Activated CD4-positive, alpha-beta memory T cell treated with anti-CD3 and anti-CD28 coated beads for 36 hours (primary cell): Measurements from ENCODE around the gene EVC2. TPM values are rescaled to one million over a fixed set of nuclear protein-coding genes. Genes with fewer than 3 reads are reported as not detected.

Source experiments
- CTCF ChIA-PET: fragments of 350-600 bp; sonication (Branson Sonifier 250); formaldehyde crosslinking; loops from one replicate; lab custom pipeline; 2021; ENCODE audit warnings: antibody characterized with exemption, inconsistent platforms; lab: Charles Lee
- POLR2A ChIA-PET: fragments of 350-600 bp; sonication (Branson Sonifier 250); formaldehyde crosslinking; loops from one replicate; lab custom pipeline; 2021; ENCODE audit warnings: antibody characterized with exemption; lab: Charles Lee
- DNase-seq: peaks from one replicate; pipeline ENCODE4 v3.0.0-alpha.2; 2020
- H3K27ac Mint-ChIP-seq: one replicate; pipeline ENCODE4 v1.8.0; 2021; ENCODE audit warnings: mixed read lengths
- H3K27me3 Mint-ChIP-seq: one replicate; pipeline ENCODE4 v1.8.0; 2021; ENCODE audit warnings: mixed read lengths
- H3K36me3 Mint-ChIP-seq: one replicate; pipeline ENCODE4 v1.8.0; 2021; ENCODE audit warnings: mixed read lengths
- H3K4me1 Mint-ChIP-seq: one replicate; pipeline ENCODE4 v1.8.0; 2021; ENCODE audit warnings: low read depth, mixed read lengths
- H3K4me3 Mint-ChIP-seq: one replicate; pipeline ENCODE4 v1.8.0; 2021; ENCODE audit warnings: mild to moderate bottlenecking, mixed read lengths
- H3K9me3 Mint-ChIP-seq: one replicate; pipeline ENCODE4 v1.8.0; 2021; ENCODE audit warnings: mixed read lengths
- intact Hi-C: fragments of 100-400 bp; cut with micrococcal nuclease; formaldehyde crosslinking; loops from one replicate; pipeline ENCODE4 v1.15.1; 2023
- total RNA-seq, 2 experiments: library from RNA; stranded (reverse); gene quantifications; one replicate each; pipeline ENCODE4 v1.2.3, GENCODE V29; 2021

The EVC2 gene
- total RNA-seq, 2 experiments from 2014 or later, result 1.7 to 1.8 TPM

DNA sequence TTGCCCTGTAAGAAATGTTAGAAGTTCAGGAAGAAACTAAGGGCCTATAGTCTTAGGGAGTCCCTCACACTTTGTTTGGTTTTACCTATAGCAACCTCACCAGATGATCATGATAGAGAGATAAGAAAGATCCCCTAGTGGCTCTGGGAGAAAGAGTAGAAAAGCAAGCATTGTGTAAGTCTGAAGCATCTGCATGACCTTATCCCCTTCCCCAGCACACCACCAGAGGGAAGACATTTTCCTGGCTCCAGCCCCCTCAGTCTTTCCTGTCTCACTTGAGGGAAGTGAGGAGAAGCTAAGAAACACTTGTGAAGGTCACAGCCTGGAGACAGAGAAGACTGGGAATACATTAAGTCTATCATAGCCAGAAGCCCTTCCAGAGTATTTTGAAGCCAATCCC, 154.0 kb downstream of the EVC2 start:
- H3K36me3 Mint-ChIP-seq, result peaks cover 12% of the 10 kb centered on the region
- intact Hi-C loops, result no loop called here
- CTCF ChIA-PET, result no interaction called here
- no peak overlapping the region for H3K4me3 Mint-ChIP-seq
- no peaks in the 10 kb centered on the region for H3K4me1 Mint-ChIP-seq
- DNase-seq, result no peak
- H3K9me3 Mint-ChIP-seq, result peaks cover 9% of the 10 kb centered on the region
- no peak overlapping the region for H3K27ac Mint-ChIP-seq
- no peaks in the 10 kb centered on the region for H3K27me3 Mint-ChIP-seq
- POLR2A ChIA-PET, result no interaction called here

DNA sequence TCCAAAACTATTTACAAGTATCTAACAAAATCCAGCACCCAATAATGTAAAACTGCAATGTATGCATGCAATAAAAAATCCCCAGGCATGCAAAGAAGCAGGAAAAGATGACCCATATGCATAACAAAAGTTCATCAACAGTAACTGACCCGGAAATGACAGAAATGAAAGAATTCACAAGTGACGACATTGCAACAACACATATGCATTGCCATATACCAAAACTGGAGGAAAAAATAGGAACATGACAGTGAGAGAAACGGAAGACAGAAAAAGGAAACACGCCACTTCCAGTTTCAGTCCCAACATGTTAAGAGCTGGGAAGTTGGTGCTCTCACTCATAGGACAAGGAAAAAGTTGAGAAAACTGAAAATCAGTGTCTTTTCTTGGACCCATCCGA, 154.6 kb downstream of the EVC2 start:
- Mint-ChIP-seq H3K9me3 (peaks cover 9% of the 10 kb centered on the region), H3K4me3 (no peak overlapping the region), H3K4me1 (no peaks in the 10 kb centered on the region), H3K27ac (no peak overlapping the region), H3K27me3 (no peaks in the 10 kb centered on the region), H3K36me3 (peaks cover 12% of the 10 kb centered on the region)
- POLR2A ChIA-PET, result no interaction called here
- DNase-seq, result no peak
- intact Hi-C loops, result no loop called here
- CTCF ChIA-PET, result no interaction called here

DNA sequence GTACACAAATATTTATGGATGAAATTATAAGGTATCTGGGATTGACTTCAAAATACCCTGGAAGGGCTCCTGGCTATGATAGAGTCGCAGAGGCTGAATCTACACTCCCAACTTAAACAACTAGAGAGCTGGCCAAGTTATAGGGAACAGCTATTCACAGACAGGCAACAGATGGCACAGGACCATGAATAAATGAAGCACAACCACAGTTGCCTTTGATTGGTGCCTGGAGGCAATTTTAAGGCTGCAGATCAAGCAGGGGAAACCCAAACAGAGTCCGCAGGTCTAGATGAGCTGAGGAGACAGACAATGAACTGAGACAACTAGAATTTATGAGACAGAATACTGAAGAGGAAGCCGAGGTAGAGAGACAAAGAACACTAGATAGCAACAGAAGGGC, 155.9 kb downstream of the EVC2 start:
- POLR2A ChIA-PET, result no interaction called here
- Mint-ChIP-seq H3K4me3 (no peak overlapping the region), H3K4me1 (no peaks in the 10 kb centered on the region), H3K27me3 (no peaks in the 10 kb centered on the region), H3K9me3 (peaks cover 9% of the 10 kb centered on the region), H3K36me3 (peaks cover 12% of the 10 kb centered on the region), H3K27ac (no peak overlapping the region)
- DNase-seq, result no peak
- intact Hi-C loops, result no loop called here
- CTCF ChIA-PET, result no interaction called here

DNA sequence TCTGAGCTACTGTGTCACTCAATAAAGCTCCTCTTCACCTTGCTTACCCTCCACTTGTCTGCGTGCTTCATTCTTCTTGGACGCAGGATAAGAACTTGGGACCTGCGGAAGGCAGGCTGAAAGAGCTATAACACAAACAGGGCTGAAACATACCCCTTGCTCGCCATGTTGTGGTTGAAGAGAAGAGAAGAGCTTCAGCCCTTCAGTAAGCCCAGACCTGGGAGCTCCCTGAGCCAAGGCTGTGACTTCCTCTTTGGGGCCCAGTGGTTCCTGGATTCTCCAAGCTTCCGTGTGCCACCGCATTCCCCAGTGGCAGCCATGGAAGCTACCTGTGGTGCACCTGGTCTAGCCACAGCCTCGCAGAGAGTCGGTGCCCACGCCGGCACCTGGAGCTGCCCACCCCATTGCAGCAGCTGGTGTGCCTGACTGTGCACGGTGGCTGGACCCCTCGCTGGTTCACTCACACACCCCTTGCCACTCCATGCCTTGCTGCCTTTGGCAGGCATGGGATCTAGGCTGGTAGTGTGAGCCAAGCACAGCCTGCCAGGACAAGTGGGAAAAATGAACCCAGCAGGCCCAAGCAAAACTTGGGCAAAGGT, 160.6 kb downstream of the EVC2 start:
- CTCF ChIA-PET, result no interaction called here
- POLR2A ChIA-PET, result no interaction called here
- no peak overlapping the region for H3K4me3 Mint-ChIP-seq
- peaks cover 12% of the 10 kb centered on the region for H3K36me3 Mint-ChIP-seq
- intact Hi-C loops, result no loop called here
- H3K27ac Mint-ChIP-seq, result no peak overlapping the region
- no peaks in the 10 kb centered on the region for H3K4me1 Mint-ChIP-seq
- peaks cover 9% of the 10 kb centered on the region for H3K9me3 Mint-ChIP-seq
- no peak for DNase-seq
- H3K27me3 Mint-ChIP-seq, result no peaks in the 10 kb centered on the region

DNA sequence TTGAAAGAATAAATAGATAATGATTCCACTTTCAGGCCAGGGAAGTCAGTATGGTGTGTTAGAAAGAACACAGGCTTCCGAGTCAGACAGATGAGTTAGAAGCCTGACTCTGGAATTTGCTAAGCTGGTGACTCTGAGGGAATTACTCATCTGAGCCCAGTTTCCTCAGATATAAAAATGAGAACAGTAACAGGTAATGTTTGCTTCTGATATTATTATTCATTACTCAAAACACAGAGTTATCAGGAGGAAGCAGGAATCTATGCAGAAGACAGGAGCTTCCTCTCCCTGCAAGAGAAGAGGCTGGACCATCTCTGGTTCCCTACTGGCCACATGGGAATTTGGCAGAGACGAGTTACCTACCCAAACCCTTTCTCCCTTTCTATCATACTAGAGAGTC, 163.1 kb downstream of the EVC2 start:
- H3K4me1 Mint-ChIP-seq, result no peaks in the 10 kb centered on the region
- no peak overlapping the region for H3K4me3 Mint-ChIP-seq
- no peaks in the 10 kb centered on the region for H3K27me3 Mint-ChIP-seq
- ChIA-PET CTCF (no interaction called here), POLR2A (no interaction called here)
- intact Hi-C loops, result no loop called here
- no peak for DNase-seq
- H3K27ac Mint-ChIP-seq, result no peak overlapping the region
- peaks cover 6% of the 10 kb centered on the region for H3K9me3 Mint-ChIP-seq
- H3K36me3 Mint-ChIP-seq, result peaks cover 3% of the 10 kb centered on the region

DNA sequence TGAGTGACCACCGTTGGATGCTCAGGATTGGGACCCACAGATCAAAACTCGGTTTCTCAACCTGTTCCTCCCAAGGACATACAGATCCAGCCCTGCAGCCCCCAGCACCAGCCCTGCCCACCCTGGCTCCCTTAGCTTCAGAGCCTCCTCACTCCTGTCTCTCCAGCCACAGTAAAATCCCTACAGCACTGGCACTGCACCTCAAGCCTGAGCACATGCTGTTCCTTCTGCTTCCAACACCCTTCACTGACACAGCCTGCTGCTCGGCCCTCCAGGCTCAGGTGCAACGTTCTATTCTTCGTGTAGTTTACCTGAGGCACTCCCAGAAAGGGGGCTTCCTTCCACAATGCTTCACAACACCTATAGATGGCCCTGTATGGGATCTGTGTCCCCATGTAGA, 163.6 kb downstream of the EVC2 start:
- DNase-seq, result no peak
- H3K36me3 Mint-ChIP-seq, result no peaks in the 10 kb centered on the region
- peaks cover under 1% of the 10 kb centered on the region for H3K9me3 Mint-ChIP-seq
- no peaks in the 10 kb centered on the region for H3K27me3 Mint-ChIP-seq
- ChIA-PET CTCF (no interaction called here), POLR2A (no interaction called here)
- no peak overlapping the region for H3K27ac Mint-ChIP-seq
- intact Hi-C loops, result no loop called here
- no peak overlapping the region for H3K4me3 Mint-ChIP-seq
- H3K4me1 Mint-ChIP-seq, result no peaks in the 10 kb centered on the region

DNA sequence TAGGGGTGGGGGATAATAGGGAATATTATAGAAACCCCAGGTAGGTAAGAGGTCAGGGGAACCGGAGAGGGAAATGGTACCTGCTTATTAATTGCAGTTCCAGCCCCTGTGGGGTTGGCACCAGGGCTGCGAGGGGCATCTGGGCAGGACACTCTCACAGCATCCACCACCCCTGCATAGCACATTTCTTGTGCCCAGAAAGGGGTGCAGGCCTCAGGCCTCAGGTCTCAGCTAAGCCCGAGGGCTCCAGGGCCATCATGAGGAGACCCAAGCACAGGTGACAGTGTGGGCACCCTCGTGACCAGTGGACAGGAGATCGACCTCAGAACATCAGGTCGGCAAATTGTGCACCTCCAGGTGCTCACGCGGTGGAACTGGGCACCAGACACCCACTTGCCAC, 164.7 kb downstream of the EVC2 start:
- POLR2A ChIA-PET, result no interaction called here
- intact Hi-C loops, result no loop called here
- Mint-ChIP-seq H3K4me3 (no peak overlapping the region), H3K4me1 (no peaks in the 10 kb centered on the region), H3K36me3 (no peaks in the 10 kb centered on the region), H3K9me3 (no peaks in the 10 kb centered on the region), H3K27me3 (no peaks in the 10 kb centered on the region), H3K27ac (no peak overlapping the region)
- CTCF ChIA-PET, result no interaction called here
- no peak for DNase-seq

DNA sequence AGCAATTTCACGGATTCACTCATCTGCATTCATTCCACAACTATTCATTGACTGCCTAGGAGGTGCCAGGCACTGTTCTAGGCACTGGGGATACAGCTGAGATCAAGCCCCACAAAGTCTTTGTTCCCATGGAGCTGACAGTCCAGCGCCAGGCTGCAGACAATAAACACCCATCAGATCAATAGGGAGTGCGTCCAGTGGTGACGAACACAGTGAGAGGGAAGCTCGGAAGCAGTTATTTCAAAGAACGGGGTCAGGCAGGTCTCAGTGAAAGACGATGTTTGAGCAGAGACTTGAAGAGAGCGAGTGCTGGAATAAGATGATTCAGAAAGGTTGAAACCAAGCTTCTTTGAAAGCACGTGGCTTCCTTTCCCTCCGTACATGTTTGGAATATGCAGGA, 167.2 kb downstream of the EVC2 start:
- Mint-ChIP-seq H3K4me1 (no peaks in the 10 kb centered on the region), H3K9me3 (no peaks in the 10 kb centered on the region), H3K27ac (no peak overlapping the region), H3K27me3 (no peaks in the 10 kb centered on the region), H3K36me3 (no peaks in the 10 kb centered on the region), H3K4me3 (no peak overlapping the region)
- CTCF ChIA-PET, result interaction anchor here (0.6 kb wide), 1 partner anchor 23 kb away, joined by 3 read pairs; no protein-coding TSS in a partner anchor
- DNase-seq, result no peak
- intact Hi-C loops, result no loop called here
- POLR2A ChIA-PET, result no interaction called here

DNA sequence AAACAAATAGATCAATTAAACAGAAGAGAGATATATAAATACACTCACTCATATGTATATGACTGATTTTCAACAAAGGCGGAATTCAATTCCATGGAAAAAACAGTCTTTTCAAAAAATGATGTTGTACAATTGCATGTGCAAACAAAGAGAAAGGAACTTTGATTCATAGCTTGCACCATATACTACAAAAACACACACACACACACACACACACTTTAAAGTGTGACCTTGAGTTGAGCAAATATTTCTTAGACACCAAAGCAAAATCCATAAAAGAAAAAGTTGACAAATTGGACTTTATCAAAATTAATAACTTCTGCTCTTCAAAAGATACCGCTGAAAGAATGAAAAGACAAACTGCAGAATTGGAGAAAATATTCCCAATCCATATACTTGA, 168.8 kb downstream of the EVC2 start:
- CTCF ChIA-PET, result no interaction called here
- peaks cover 2% of the 10 kb centered on the region for H3K36me3 Mint-ChIP-seq
- intact Hi-C loops, result no loop called here

DNA sequence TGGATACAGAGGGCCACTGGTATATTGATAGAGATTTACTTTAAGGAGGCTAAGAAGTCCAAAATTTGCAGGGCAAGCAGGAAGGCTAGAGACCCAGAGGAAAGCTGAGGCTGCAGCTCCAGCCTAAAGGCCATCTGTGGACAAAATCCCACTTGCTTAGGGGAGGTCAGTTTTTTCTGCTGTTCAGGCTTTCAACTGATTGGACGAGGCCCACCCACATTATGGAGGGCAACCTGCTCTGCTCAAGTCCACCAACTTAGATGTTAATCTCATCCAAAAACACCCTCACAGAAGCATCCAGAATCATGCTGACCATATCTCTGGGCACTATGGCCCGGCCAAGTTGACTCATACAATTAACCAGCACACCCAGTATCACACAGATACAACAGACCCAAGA, 176.3 kb downstream of the EVC2 start:
- ChIA-PET POLR2A (no interaction called here), CTCF (no interaction called here)
- Mint-ChIP-seq H3K9me3 (peaks cover 22% of the 10 kb centered on the region), H3K4me3 (no peak overlapping the region), H3K36me3 (peaks cover 6% of the 10 kb centered on the region), H3K4me1 (no peaks in the 10 kb centered on the region), H3K27me3 (no peaks in the 10 kb centered on the region), H3K27ac (no peak overlapping the region)
- intact Hi-C loops, result no loop called here
- no peak for DNase-seq

More for the DNA sequence above, 168.8 kb downstream of the EVC2 start:
- Mint-ChIP-seq H3K27me3 (no peaks in the 10 kb centered on the region), H3K27ac (no peak overlapping the region), H3K9me3 (peaks cover 12% of the 10 kb centered on the region), H3K4me1 (no peaks in the 10 kb centered on the region), H3K4me3 (no peak overlapping the region)
- POLR2A ChIA-PET, result no interaction called here
- no peak for DNase-seq

DNA sequence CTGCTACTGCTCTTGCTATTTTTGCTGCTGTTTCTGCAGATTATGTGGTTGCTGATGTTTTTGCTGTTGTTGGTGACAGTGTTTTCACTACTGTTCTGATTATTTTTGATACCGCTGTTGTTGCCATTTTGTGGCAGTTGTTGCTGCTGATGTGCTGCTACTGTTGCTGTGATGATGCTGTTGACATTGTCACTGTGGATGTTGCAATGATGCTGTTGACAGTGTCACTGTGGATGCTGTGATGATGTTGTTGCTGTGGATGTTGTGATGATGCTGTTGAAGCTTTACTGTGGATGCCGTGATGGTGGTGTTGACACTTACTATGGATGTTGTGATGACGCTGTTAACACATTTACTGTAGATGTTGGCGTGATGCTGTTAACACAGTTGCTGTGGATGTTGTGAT, 180.3 kb downstream of the EVC2 start:
- H3K4me1 Mint-ChIP-seq, result no peaks in the 10 kb centered on the region
- H3K27ac Mint-ChIP-seq, result no peak overlapping the region
- intact Hi-C loops, result no loop called here
- no peak for DNase-seq
- ChIA-PET CTCF (no interaction called here), POLR2A (no interaction called here)
- H3K9me3 Mint-ChIP-seq, result peaks cover 5% of the 10 kb centered on the region
- H3K36me3 Mint-ChIP-seq, result no peaks in the 10 kb centered on the region
- no peaks in the 10 kb centered on the region for H3K27me3 Mint-ChIP-seq
- H3K4me3 Mint-ChIP-seq, result no peak overlapping the region

DNA sequence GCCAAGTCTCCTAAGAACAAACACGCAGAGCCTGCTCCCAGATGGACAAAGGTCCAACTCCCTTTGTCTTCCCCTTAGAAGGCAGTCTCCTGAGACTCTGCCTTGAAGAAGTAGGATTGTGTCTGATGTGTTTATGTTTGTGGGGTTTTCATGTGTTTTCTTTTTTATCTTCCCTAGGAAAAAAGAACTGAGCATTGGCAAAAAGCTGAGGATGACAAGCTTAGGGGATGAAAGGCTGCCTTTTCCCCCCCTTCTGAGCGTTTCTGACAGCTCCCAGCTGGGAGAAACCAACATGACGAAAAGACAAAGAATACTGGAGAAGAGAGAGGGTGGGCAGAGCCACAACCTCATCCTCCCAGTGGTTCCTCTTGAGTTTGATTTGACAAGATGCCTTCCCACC, 181.1 kb downstream of the EVC2 start:
- H3K27me3 Mint-ChIP-seq, result no peaks in the 10 kb centered on the region
- no peak for DNase-seq
- peaks cover 3% of the 10 kb centered on the region for H3K9me3 Mint-ChIP-seq
- intact Hi-C loops, result no loop called here
- H3K4me1 Mint-ChIP-seq, result no peaks in the 10 kb centered on the region
- H3K27ac Mint-ChIP-seq, result no peak overlapping the region
- ChIA-PET CTCF (no interaction called here), POLR2A (no interaction called here)
- H3K36me3 Mint-ChIP-seq, result no peaks in the 10 kb centered on the region
- no peak overlapping the region for H3K4me3 Mint-ChIP-seq

DNA sequence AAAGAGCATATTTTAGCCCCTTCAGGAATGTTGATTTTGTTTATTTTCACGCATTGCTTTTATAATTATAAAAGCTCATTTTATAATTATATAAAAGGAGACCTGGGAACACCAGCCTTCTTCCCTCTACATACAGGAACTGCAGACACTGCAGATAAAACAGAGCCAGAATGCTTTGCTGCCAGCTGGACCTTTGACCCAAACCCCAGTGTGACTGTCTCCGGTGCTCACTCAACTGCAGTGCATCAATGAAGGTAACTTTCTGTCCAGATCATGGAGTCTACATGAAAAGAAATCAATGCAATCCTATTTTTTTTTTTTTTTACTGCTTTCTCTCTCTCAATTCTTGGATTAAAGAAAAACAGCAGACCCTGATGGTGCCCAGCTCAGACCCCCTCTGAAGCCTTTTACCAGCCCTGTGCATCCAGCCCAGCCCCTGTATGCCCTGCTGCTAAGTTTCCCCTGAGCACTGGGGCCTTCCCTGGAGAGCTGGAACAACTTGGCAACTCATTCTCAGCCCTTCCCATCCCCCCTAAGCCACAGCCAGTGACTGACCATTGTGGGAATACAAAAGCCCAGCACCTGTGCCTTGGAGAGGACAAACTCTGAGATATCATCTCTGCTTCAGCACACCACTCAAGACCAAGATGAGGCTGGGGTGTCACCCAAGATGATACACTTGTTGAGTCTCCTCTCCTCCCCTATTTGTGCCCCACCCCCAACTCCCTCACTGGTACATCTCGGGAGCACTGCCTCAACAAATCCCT, 182.1 kb downstream of the EVC2 start:
- DNase-seq, result no peak
- intact Hi-C loops, result no loop called here
- POLR2A ChIA-PET, result no interaction called here
- H3K4me1 Mint-ChIP-seq, result no peaks in the 10 kb centered on the region
- H3K27me3 Mint-ChIP-seq, result no peaks in the 10 kb centered on the region
- CTCF ChIA-PET, result no interaction called here
- H3K36me3 Mint-ChIP-seq, result no peaks in the 10 kb centered on the region
- H3K9me3 Mint-ChIP-seq, result peaks cover 3% of the 10 kb centered on the region
- H3K4me3 Mint-ChIP-seq, result no peak overlapping the region
- no peak overlapping the region for H3K27ac Mint-ChIP-seq
